ENCODE results near the gene FAM78B. TPM values are rescaled to one million over a fixed set of nuclear protein-coding genes. Genes with fewer than 3 reads are reported as not detected.

The FAM78B gene
- total RNA-seq, 1 experiment from 2014 or later: 0.24 TPM

- BruUV-seq (replicated peaks): no TSS peak
- H3K27me3 ChIP-seq (replicated peaks; ENCODE audit: insufficient read depth, low read depth, low read length, poor library complexity): peaks cover 13% of the 10 kb centered on the region
- no peak for TF ChIP-seq EZH2 (IDR thresholded peaks at IDR 0.05; ENCODE audit: borderline replicate concordance, low read depth, low read length, poor library complexity, severe bottlenecking)
- no peak for TF ChIP-seq CTCF (conservative IDR thresholded peaks at IDR 0.05; ENCODE audit: low read depth, low read length)
- no peaks in the 10 kb centered on the region for H3K9me3 ChIP-seq (ENCODE audit: low read depth, low read length, poor library complexity, severe bottlenecking)
- ChIA-PET POLR2A (ENCODE audit: low non-redundant PET) (no interaction called here), CTCF (no interaction called here)
- no peaks in the 10 kb centered on the region for H3K4me1 ChIP-seq (ENCODE audit: insufficient read depth, low read length, poor library complexity, severe bottlenecking)
- H3K4me3 ChIP-seq (ENCODE audit: low read depth, low read length, poor library complexity, severe bottlenecking): no peak overlapping the region
- H3K27ac ChIP-seq (ENCODE audit: low read depth, low read length, poor library complexity, severe bottlenecking): no peak overlapping the region
- no peak for DNase-seq (ENCODE audit: low spot score)
- intact Hi-C loops (cut with micrococcal nuclease; ENCODE audit: unreplicated experiment): no loop called here
- no peaks in the 10 kb centered on the region for H3K36me3 ChIP-seq (ENCODE audit: insufficient read depth, low read length, poor library complexity, severe bottlenecking)
Observed at GRCh38 chr1:166062421-166063070, 104.3 kb downstream of the FAM78B start.

- no peak for DNase-seq (ENCODE audit: low spot score)
- H3K36me3 ChIP-seq (ENCODE audit: insufficient read depth, low read length, poor library complexity, severe bottlenecking): no peaks in the 10 kb centered on the region
- H3K9me3 ChIP-seq (ENCODE audit: low read depth, low read length, poor library complexity, severe bottlenecking): no peaks in the 10 kb centered on the region
- TF ChIP-seq CTCF (conservative IDR thresholded peaks at IDR 0.05; ENCODE audit: low read depth, low read length) (no peak), EZH2 (IDR thresholded peaks at IDR 0.05; ENCODE audit: borderline replicate concordance, low read depth, low read length, poor library complexity, severe bottlenecking) (no peak)
- CTCF ChIA-PET: no interaction called here
- intact Hi-C loops (cut with micrococcal nuclease; ENCODE audit: unreplicated experiment): no loop called here
- no peak overlapping the region for H3K27ac ChIP-seq (ENCODE audit: low read depth, low read length, poor library complexity, severe bottlenecking)
- POLR2A ChIA-PET (ENCODE audit: low non-redundant PET): no interaction called here
- BruUV-seq (replicated peaks): no TSS peak
- H3K4me1 ChIP-seq (ENCODE audit: insufficient read depth, low read length, poor library complexity, severe bottlenecking): no peaks in the 10 kb centered on the region
- peaks cover 19% of the 10 kb centered on the region for H3K27me3 ChIP-seq (replicated peaks; ENCODE audit: insufficient read depth, low read depth, low read length, poor library complexity)
- H3K4me3 ChIP-seq (ENCODE audit: low read depth, low read length, poor library complexity, severe bottlenecking): no peak overlapping the region
Observed at GRCh38 chr1:166057650-166058049, 109.2 kb downstream of the FAM78B start.

GRCh38 chr1:166053395-166053794 is 113.4 kb downstream of the FAM78B start:
- CTCF ChIA-PET: no interaction called here
- no peak for DNase-seq (ENCODE audit: low spot score)
- Histone ChIP-seq H3K9me3 (ENCODE audit: low read depth, low read length, poor library complexity, severe bottlenecking) (no peaks in the 10 kb centered on the region), H3K4me1 (ENCODE audit: insufficient read depth, low read length, poor library complexity, severe bottlenecking) (no peaks in the 10 kb centered on the region), H3K36me3 (ENCODE audit: insufficient read depth, low read length, poor library complexity, severe bottlenecking) (no peaks in the 10 kb centered on the region), H3K4me3 (ENCODE audit: low read depth, low read length, poor library complexity, severe bottlenecking) (no peak overlapping the region), H3K27me3 (replicated peaks; ENCODE audit: insufficient read depth, low read depth, low read length, poor library complexity) (peaks cover 19% of the 10 kb centered on the region), H3K27ac (ENCODE audit: low read depth, low read length, poor library complexity, severe bottlenecking) (no peak overlapping the region)
- intact Hi-C loops (cut with micrococcal nuclease; ENCODE audit: unreplicated experiment): no loop called here
- POLR2A ChIA-PET (ENCODE audit: low non-redundant PET): no interaction called here
- TF ChIP-seq CTCF (conservative IDR thresholded peaks at IDR 0.05; ENCODE audit: low read depth, low read length): no peak
- no TSS peak for BruUV-seq (replicated peaks)
